Measurements from ENCODE around the gene COL9A3.
"Not testable (repeated sequence)": the region's sequence is repeated elsewhere in the genome, so short reads cannot be mapped to it uniquely, and the experiment has no call there.

The COL9A3 gene

GRCh38 chr20:62860391-62860923 lies 43.6 kb downstream of the COL9A3 start:
- no peak for DNase-seq

GRCh38 chr20:62860924-62861691 lies 44.3 kb downstream of the COL9A3 start:
- no peak for DNase-seq

- DNase-seq: peak; percentile 97
Observed at GRCh38 chr20:62861726-62862336, 45.0 kb downstream of the COL9A3 start, which contains the start of gene TCFL5. TSS of gene TCFL5 (minus strand) at chr20:62861822. CDS start at chr20:62861670, 152 bp downstream.

- DNase-seq: no peak
Observed at GRCh38 chr20:62864207-62864606, 47.4 kb downstream of the COL9A3 start.

- no peak for DNase-seq
Observed at GRCh38 chr20:62872184-62872847, 55.5 kb downstream of the COL9A3 start.

- no peak for DNase-seq
Observed at GRCh38 chr20:62872862-62873261, 56.0 kb downstream of the COL9A3 start.

DNA sequence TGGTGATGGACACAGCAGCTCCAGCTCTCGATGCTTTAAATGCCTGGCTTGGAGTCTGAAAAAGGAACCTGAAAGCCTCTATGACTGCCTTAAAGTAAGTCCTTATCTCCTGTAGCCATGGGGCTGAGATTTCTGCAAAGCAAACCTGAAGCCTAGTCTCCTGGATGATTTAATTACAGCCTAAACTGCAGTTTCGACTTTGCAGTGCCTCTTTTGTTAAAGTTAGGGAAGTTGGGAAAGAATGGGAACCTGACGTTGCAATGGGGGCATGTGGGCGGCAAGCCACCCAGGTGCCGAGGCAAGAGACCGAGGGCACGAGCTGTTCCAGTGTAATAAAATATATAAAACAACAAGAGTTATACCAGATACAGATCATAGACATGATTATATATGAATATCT lies 56.4 kb downstream of the COL9A3 start:
- DNase-seq: no peak

- DNase-seq: not testable (repeated sequence)
Observed at GRCh38 chr20:62873681-62874031, 56.8 kb downstream of the COL9A3 start.

DNA sequence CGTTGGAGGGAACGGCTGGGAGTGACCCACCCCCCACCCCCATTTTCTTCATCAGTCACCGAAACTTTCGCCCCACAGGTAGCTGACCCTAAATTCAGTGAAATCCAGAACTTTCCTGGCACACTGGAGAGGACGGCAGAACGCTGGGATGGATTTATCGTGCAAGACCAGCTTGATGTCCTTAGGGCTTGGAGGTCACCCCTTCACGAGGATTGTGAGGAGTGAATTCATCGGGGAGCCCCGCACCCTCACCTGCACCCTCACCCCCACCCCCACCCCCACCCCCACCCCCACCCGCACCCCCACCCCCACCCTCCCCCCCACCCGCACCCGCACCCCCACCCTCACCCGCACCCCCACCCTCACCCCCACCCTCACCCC lies 58.1 kb downstream of the COL9A3 start:
- DNase-seq: no peak

DNA sequence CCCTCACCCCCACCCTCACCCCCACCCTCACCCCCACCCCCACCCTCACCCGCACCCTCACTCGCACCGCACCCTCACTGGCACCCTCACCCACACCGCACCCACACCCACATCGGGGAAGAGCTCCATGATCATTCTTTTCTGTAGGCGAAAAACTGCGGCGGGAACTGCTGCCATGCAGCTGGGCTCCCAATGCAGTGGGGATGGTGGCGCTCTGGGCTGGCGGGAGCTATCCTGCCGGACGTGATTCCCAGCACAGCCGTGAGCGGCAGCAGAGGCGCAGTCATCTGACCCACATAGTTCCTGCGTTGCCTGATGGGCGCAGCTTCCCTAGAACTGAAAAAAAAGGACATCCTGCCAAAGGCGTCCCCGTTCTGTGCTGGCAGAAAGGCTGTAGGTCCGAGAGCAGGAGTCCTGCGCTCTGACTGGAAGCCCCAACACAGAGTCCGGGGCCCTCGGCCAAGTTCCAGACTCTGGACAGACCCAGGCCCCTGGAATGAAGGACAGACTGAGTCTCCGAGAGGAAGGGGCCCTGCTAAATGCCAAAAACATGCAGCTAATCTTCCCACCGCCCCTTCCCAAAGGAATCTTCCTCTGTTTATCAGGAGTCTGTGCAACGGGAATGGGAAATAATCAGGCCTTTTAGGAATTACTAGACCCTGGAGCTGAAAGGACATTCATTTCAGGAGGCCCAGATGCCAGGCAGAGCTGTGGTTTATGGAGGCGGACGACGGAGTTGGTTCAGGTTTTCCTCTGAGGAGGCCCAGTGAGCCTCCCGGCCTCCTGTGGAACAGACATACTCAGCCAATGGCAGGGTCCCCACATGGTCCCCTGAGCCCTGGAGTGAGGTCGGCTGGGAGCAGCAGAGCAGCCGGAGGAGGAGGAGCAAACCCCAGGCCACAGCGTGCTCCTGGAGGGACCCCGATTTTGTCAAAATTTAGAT lies 58.8 kb downstream of the COL9A3 start:
- DNase-seq: peak; percentile 86

GRCh38 chr20:62876501-62876901 lies 59.7 kb downstream of the COL9A3 start:
- no peak for DNase-seq

GRCh38 chr20:62876902-62877816 lies 60.3 kb downstream of the COL9A3 start:
- peak; percentile 84 for DNase-seq

DNA sequence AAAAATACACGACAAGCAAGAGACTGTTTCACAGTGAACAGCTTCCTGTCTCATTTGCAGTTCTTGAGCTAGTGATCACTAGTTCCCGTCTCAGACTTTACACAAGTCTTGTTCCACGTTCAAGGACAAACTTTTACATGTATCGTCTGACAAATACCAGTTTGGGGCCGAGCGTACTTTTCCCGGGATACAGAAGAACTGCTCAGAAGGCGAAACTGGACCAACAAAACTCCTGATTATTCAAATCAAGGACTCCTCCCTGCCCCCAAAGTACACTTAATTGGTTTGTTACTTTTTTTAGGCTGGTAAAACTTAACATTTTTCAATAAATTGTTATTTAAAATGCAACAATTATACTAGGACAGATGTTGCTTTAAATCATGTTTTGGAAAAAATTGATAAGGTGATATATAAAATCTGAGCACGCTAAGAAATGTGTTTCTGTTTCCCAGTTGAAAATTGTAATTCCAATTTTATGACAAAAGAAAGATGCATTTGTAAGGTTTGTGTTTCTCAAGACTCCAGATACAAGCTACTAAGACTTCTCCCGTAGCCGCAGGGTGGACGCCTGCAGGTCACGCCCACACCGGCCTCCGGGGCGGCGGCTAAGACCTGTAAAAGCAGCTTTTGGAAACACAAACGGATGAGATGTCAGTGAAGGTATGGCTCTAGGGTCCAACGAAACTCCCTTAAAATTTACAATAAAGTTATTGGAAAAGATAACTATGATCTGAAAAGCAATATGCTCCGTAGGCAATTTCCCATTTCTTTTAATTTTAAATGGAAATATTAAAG lies 61.6 kb downstream of the COL9A3 start:
- no peak for DNase-seq

GRCh38 chr20:62879275-62880146 lies 62.7 kb downstream of the COL9A3 start:
- no peak for DNase-seq

DNA sequence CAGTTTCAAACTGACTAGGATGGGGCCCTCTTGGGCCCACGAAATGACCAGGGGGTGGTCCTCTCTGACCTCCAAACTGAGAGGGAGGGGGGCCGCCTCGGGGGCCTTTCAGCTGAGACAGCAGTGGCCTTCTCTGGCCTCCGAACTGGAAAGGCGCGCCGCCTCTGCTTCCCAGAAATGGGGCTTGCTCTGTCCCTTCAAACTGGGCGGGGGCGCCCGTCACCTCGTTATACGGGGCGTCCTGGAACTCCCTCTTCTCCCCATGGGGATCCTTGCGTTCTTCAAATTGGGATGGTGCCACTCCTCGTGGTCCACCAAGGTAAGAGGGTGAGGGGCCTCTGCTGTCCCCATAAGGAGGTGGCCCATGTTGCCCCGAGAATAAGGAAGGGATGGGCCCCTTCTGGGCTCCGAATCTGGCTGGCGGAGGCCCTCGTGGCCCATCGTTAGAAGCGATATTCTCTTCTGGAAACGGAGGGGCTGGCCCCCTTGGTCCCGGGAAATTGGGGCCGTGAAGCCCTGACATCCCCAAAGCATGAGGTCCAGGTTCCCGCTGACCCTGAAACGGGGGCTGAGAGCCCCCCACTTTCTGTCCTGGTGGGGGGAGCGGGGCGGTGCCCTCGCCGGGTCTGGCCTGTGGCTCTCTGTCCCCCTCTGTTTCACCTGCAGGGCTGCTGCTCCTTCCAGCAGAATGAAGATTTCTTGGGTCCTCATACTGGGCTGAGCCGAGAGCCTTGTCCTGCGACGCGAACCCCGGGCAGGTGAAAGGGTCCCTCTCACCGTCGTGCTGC lies 63.5 kb downstream of the COL9A3 start:
- DNase-seq: no peak

- no peak for DNase-seq
Observed at GRCh38 chr20:62880935-62881661, 64.2 kb downstream of the COL9A3 start.

DNA sequence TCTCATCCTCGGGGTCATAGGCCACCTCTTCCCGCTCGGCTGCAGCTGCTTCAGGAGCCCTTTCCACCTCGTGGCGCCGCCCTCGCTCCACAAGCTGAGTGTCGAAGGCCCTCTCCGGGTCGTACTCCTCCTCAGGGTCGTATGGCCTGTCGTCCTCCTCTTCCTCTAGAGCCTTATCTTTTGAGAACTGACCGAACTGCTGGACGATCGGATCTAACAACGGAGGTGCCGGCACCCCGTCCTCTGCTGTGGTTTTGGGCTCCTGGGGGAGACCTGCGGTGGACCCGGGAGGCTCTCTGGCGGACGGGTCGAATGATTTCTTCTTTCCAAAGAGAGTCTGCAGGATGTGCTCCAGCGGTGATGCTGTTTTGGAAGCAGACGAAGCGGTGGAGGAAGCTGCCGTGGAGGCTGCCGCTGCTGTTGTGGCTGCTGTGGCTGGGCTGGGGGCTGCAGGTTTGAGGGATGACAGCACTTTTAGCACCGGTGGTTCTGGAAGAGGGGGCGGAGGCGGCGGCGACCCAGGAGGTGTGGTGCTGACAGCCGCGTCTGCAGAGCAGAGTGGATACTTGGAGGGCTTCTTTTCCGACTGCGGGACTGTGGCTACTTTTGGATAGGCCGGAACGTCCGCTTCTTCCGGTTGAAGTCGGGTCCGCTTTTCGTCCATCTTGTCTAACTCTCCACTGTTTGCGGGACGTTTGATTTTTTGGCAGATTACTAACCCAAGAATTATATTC lies 65.0 kb downstream of the COL9A3 start:
- DNase-seq: no peak

Measured in right forelimb (tissue), 1 donor.